Measurements from ENCODE around the gene GRPR. TPM values are rescaled to one million over a fixed set of nuclear protein-coding genes. Genes with fewer than 3 reads are reported as not detected.

Gene GRPR
- total and polyA plus RNA-seq, 10 of the 15 experiments (the other 5 are each of a cell fraction or from before 2014, with no cell fraction given), result 0.10 to 3.7 (median 0.21) TPM; not detected in 1

DNA sequence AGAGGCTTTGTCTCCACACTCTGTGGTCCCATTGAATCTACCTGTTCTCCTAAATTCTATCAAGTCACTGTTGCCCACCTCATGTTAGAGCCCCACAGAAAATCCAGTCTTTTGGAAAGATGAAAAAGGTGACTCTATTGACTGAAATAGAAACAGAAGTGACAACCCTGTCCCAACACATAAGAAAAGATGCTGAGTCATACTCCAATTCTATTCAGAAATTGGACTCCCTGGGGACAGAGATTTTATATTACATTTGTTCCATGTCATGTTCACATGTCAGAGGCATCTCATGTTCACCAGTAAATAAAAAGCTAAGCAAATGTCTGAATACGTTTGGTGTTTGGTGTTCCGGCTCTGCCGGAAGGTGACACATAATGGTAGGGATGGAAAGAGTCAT lies 2.9 kb upstream of the GRPR start:
- no peaks in the 10 kb centered on the region for H3K36me3 ChIP-seq (ENCODE audit: control insufficient read depth in 2 of 2, insufficient read depth in 2 of 2, low read length in 1 of 2)
- ChIA-PET SMC1A (ENCODE audit: uncharacterized antibody, unreplicated experiment) (interaction anchor here (0.7 to 4.8 kb wide), 6 partner anchors 8 to 265 kb away, joined by 3 to 42 read pairs (median 8); no protein-coding TSS in a partner anchor), POLR2A (no interaction called here), CTCF (interaction anchor here (1.0 to 8.1 kb wide), 2 partner anchors 17 to 24 kb away, joined by 3 to 118 read pairs; no protein-coding TSS in a partner anchor), RAD21 (ENCODE audit: unreplicated experiment) (interaction anchor here (0.9 to 3.4 kb wide), 4 partner anchors 190 to 272 kb away, joined by 3 to 12 read pairs (median 4); partner anchors contain the start of gene AP1S2)
- in situ Hi-C loops (cut with MboI) (no loop called here), intact Hi-C loops (cut with micrococcal nuclease; ENCODE audit: unreplicated experiment) (loop anchor here (1.0 to 10.0 kb wide), 4 partner anchors 83 to 436 kb away; no protein-coding TSS in a partner anchor)
- H4K20me1 ChIP-seq (ENCODE audit: control insufficient read depth, insufficient read depth), result no peaks in the 10 kb centered on the region
- no TSS peak for BruUV-seq (replicated peaks)
- H3K9me3 ChIP-seq (replicated peaks; ENCODE audit: control insufficient read depth, insufficient read depth, low read length), result peaks cover 6% of the 10 kb centered on the region; the same call in 2 of the 3 replicates
- TF ChIP-seq MEF2B (IDR thresholded peaks at IDR 0.05; ENCODE audit: partially characterized antibody, poor library complexity, severe bottlenecking), result peak; percentile 36
- peak; percentile 55 for TF ChIP-seq JUNB (IDR thresholded peaks at IDR 0.05)
- no peak for TF ChIP-seq EGR1 (IDR thresholded peaks at IDR 0.05; ENCODE audit: borderline replicate concordance in 1 of 2, low read depth in 2 of 2, low read length in 2 of 2)
- TF ChIP-seq BACH1 (IDR thresholded peaks at IDR 0.05; ENCODE audit: borderline replicate concordance), result peak; percentile 80; the same call in 1 of the 2 replicates
- DNase-seq (ENCODE audit: low read depth, low spot score), result no peak
- FAIRE-seq, result no peak
- 75% methylated on average over 3 of the region's 3 CpGs for WGBS (ENCODE audit: insufficient coverage, insufficient replicate concordance, low lambda C conversion rate, missing lambda C conversion rate)
- H3K4me2 ChIP-seq (ENCODE audit: control insufficient read depth, insufficient read depth), result peak overlapping the region; percentile 60
- ATAC-seq, result peak; percentile 9; the same call in 2 of the 3 replicates
- peaks cover 15% of the 10 kb centered on the region for H3K4me1 ChIP-seq (ENCODE audit: control insufficient read depth, insufficient read depth, low read length)
- no peak overlapping the region for H3K9ac ChIP-seq (ENCODE audit: control insufficient read depth, insufficient read depth, low read length)
- H3K79me2 ChIP-seq (ENCODE audit: control insufficient read depth, insufficient read depth, low read length), result no peaks in the 10 kb centered on the region
- H3K27ac ChIP-seq (ENCODE audit: control insufficient read depth, insufficient read depth), result peak overlapping the region; percentile 70
- no peak overlapping the region for H3K4me3 ChIP-seq
- H3K27me3 ChIP-seq (replicated peaks in 1 of 2; ENCODE audit: control insufficient read depth in 2 of 2, insufficient read depth in 2 of 2, low read length in 1 of 2), result peaks cover 0 to 2% of the 10 kb centered on the region in 2 experiments; a peak in 1 of 4 replicates
- H2AFZ ChIP-seq (ENCODE audit: control insufficient read depth, low read depth, low read length), result no peak overlapping the region

DNA sequence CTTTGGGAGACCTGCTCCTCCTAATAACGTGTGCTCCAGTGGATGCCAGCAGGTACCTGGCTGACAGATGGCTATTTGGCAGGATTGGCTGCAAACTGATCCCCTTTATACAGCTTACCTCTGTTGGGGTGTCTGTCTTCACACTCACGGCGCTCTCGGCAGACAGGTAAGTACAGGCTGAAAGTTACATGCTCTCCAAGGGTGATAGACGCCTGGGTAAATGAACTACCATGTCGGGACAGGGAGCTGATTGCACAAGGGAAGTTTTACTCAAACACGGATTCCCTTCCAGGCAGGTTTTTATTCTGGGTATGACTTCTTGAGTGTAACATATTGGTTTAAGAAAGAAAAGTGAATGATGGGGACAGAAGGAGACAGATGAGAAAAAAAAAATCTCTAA lies 836 bp downstream of the GRPR start:
- no peak overlapping the region for H3K27ac ChIP-seq (ENCODE audit: control insufficient read depth, insufficient read depth)
- peaks cover 13% of the 10 kb centered on the region for H3K4me1 ChIP-seq (ENCODE audit: control insufficient read depth, insufficient read depth, low read length)
- RAD21 ChIA-PET (ENCODE audit: unreplicated experiment), result interaction anchor here (2.9 kb wide), 1 partner anchor 88 kb away, joined by 15 read pairs; no protein-coding TSS in a partner anchor
- no peak overlapping the region for H3K9ac ChIP-seq (ENCODE audit: control insufficient read depth, insufficient read depth, low read length)
- FAIRE-seq, result no peak
- 34% methylated on average over 7 of the region's 7 CpGs for WGBS (ENCODE audit: insufficient coverage, insufficient replicate concordance, low lambda C conversion rate, missing lambda C conversion rate)
- in situ Hi-C loops (cut with MboI) (no loop called here), intact Hi-C loops (cut with micrococcal nuclease; ENCODE audit: unreplicated experiment) (loop anchor here (5.0 to 10.0 kb wide), 3 partner anchors 87 to 439 kb away; no protein-coding TSS in a partner anchor)
- H3K27me3 ChIP-seq (replicated peaks in 1 of 2; ENCODE audit: control insufficient read depth in 2 of 2, insufficient read depth in 2 of 2, low read length in 1 of 2), result peaks cover 0 to 2% of the 10 kb centered on the region in 2 experiments; a peak in 1 of 4 replicates
- no peak overlapping the region for H3K4me3 ChIP-seq
- ATAC-seq, result no peak
- SMC1A ChIA-PET (ENCODE audit: uncharacterized antibody, unreplicated experiment), result interaction anchor here (1.2 to 4.5 kb wide), 3 partner anchors 13 to 87 kb away, joined by 3 to 42 read pairs (median 10); no protein-coding TSS in a partner anchor
- no peaks in the 10 kb centered on the region for H3K79me2 ChIP-seq (ENCODE audit: control insufficient read depth, insufficient read depth, low read length)
- CTCF ChIA-PET, result interaction anchor here (2.3 to 8.1 kb wide), 3 partner anchors 12 to 87 kb away, joined by 9 to 118 read pairs (median 12); no protein-coding TSS in a partner anchor
- no peaks in the 10 kb centered on the region for H3K36me3 ChIP-seq (ENCODE audit: control insufficient read depth in 2 of 2, insufficient read depth in 2 of 2, low read length in 1 of 2)
- no peak for DNase-seq (ENCODE audit: low read depth, low spot score)
- H3K9me3 ChIP-seq (replicated peaks; ENCODE audit: control insufficient read depth, insufficient read depth, low read length), result no peaks in the 10 kb centered on the region
- no peak overlapping the region for H2AFZ ChIP-seq (ENCODE audit: control insufficient read depth, low read depth, low read length)
- POLR2A ChIA-PET, result no interaction called here
- H4K20me1 ChIP-seq (ENCODE audit: control insufficient read depth, insufficient read depth), result no peaks in the 10 kb centered on the region
- no TSS peak for BruUV-seq (replicated peaks)
- no peak overlapping the region for H3K4me2 ChIP-seq (ENCODE audit: control insufficient read depth, insufficient read depth)
- TF ChIP-seq POLR2AphosphoS5 (IDR thresholded peaks at IDR 0.05; ENCODE audit: low read length), result no peak
- no peak for TF ChIP-seq CUX1 (IDR thresholded peaks at IDR 0.05; ENCODE audit: insufficient replicate concordance, low read depth, low read length)
- TF ChIP-seq SMC3 (IDR thresholded peaks at IDR 0.05; ENCODE audit: borderline replicate concordance, low read length), result no peak
- no peak for TF ChIP-seq YBX1 (IDR thresholded peaks at IDR 0.05)
- TF ChIP-seq, protein P1, sequence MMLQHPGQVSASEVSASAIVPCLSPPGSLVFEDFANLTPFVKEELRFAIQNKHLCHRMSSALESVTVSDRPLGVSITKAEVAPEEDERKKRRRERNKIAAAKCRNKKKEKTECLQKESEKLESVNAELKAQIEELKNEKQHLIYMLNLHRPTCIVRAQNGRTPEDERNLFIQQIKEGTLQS (IDR thresholded peaks at IDR 0.05; ENCODE audit: borderline replicate concordance, extremely low read depth, low read depth, low read length), result no peak
- no peak for TF ChIP-seq FOXM1 (IDR thresholded peaks at IDR 0.05; ENCODE audit: low read depth, low read length)
- no peak for TF ChIP-seq MYB (IDR thresholded peaks at IDR 0.05; ENCODE audit: borderline replicate concordance, low read depth, low read length)
